Liver (tissue), 9 donors: Measurements from ENCODE around the gene ZCCHC9. TPM values are rescaled to one million over a fixed set of nuclear protein-coding genes. Genes with fewer than 3 reads are reported as not detected.

Experiments used
- DNase-seq: peaks from one replicate; pipeline ENCODE4 v3.0.0-alpha.2; 2017; ENCODE audit warnings: low spot score
- H3K27ac ChIP-seq, 2 donors: one replicate each; pipeline ENCODE4 v1.7.0; 2013; ENCODE audit warnings: inconsistent platforms in 2 of 2, low read length in 2 of 2, control low read depth in 1 of 2, low read depth in 1 of 2, mild to moderate bottlenecking in 1 of 2
- H3K27me3 ChIP-seq, 4 donors: one replicate each; pipeline versions ENCODE4 v1.6.1 to v1.7.0; 2013; ENCODE audit warnings: low read length in 3 of 4, inconsistent platforms in 1 of 4, mild to moderate bottlenecking in 1 of 4, moderate library complexity in 1 of 4; ENCODE audit not compliant: control insufficient read depth in 4 of 4, insufficient read depth in 4 of 4
- H3K36me3 ChIP-seq, 4 donors: one replicate each; pipeline versions ENCODE4 v1.6.1 to v1.7.0; 2013; ENCODE audit warnings: low read length in 3 of 4, mild to moderate bottlenecking in 3 of 4, low read depth in 1 of 4, moderate library complexity in 1 of 4; ENCODE audit not compliant: control insufficient read depth in 4 of 4, insufficient read depth in 3 of 4
- H3K4me1 ChIP-seq, 4 donors: one replicate each; pipeline versions ENCODE4 v1.6.1 to v1.7.0; 2013; ENCODE audit warnings: low read length in 3 of 4, mild to moderate bottlenecking in 3 of 4, moderate library complexity in 1 of 4; ENCODE audit not compliant: control insufficient read depth in 4 of 4, insufficient read depth in 4 of 4
- H3K4me3 ChIP-seq, 3 donors: one replicate each; pipeline versions ENCODE4 v1.6.1 to v1.7.0; 2013; ENCODE audit warnings: low read length in 3 of 3, control low read depth in 1 of 3, low read depth in 1 of 3, mild to moderate bottlenecking in 1 of 3
- H3K9ac ChIP-seq, 2 donors: one replicate each; pipeline ENCODE4 v1.7.0; 2013; ENCODE audit warnings: low read length in 2 of 2, mild to moderate bottlenecking in 2 of 2, moderate library complexity in 2 of 2, control low read depth in 1 of 2, low read depth in 1 of 2
- H3K9me3 ChIP-seq, 4 donors: one replicate each; pipeline versions ENCODE4 v1.6.1 to v1.7.0; 2013; ENCODE audit warnings: low read length in 3 of 4; ENCODE audit not compliant: control insufficient read depth in 4 of 4
- EGR1 ChIP-seq, 2 donors: IDR thresholded peaks; 2 replicates each; pipeline ENCODE4 v1.6.1; 2016 to 2018; ENCODE audit warnings: antibody characterized with exemption in 2 of 2, low read depth in 2 of 2
- FOXA1 ChIP-seq: IDR thresholded peaks from 2 replicates; pipeline ENCODE4 v1.6.1; 2016; ENCODE audit warnings: antibody characterized with exemption
- GABPA ChIP-seq, 2 donors: IDR thresholded peaks in 1 of 2; conservative IDR thresholded peaks in 1 of 2; 2 replicates each; pipeline ENCODE4 v1.6.1; 2016; ENCODE audit warnings: antibody characterized with exemption in 2 of 2, mild to moderate bottlenecking in 1 of 2, moderate library complexity in 1 of 2
- HNF4A ChIP-seq, 2 donors: conservative IDR thresholded peaks; 2 replicates each; pipeline ENCODE4 v1.6.1; 2016; ENCODE audit warnings: antibody characterized with exemption in 2 of 2, mild to moderate bottlenecking in 2 of 2
- HNF4G ChIP-seq: IDR thresholded peaks from 2 replicates; pipeline ENCODE4 v1.6.1; 2016; ENCODE audit warnings: antibody characterized with exemption
- JUND ChIP-seq, 2 donors: IDR thresholded peaks; 2 replicates each; pipeline ENCODE4 v1.6.1; 2016; ENCODE audit warnings: antibody characterized with exemption in 2 of 2
- NR2F2 ChIP-seq: IDR thresholded peaks from 2 replicates; pipeline ENCODE4 v1.6.1; 2016; ENCODE audit warnings: antibody characterized with exemption
- RAD21 ChIP-seq, 2 donors: IDR thresholded peaks; 2 replicates each; pipeline ENCODE4 v1.6.1; 2016; ENCODE audit warnings: antibody characterized with exemption in 2 of 2, mild to moderate bottlenecking in 2 of 2
- SP1 ChIP-seq: IDR thresholded peaks from 2 replicates; pipeline ENCODE4 v1.6.1; 2018; ENCODE audit warnings: antibody characterized with exemption, mild to moderate bottlenecking
- WGBS: extraction: QIAGEN DNeasy Blood & Tissue Kit; methylation state at CpG from one replicate; pipeline ENCODE4 v1.1.7; 2013; 5-methylcytosine and 5-hydroxymethylcytosine counted together
- polyA plus RNA-seq, 2 donors: library from polyadenylated mRNA; stranded (reverse) in 1 of 2; unstranded in 1 of 2; fragments of 200-250 nt in 1 of 2; fragments of >200 nt in 1 of 2; fragmentation: Nextera tagmentation in 1 of 2; extraction: Ambion mirVana in 1 of 2; gene quantifications; one replicate each; pipeline versions ENCODE4 v1.2.1 to v1.2.3, GENCODE V29; 2013 to 2015
- total RNA-seq, 2 donors: library from RNA; depleted of rRNA; stranded (reverse); fragments of >200 nt; gene quantifications; one replicate each; pipeline ENCODE4 v1.2.3, GENCODE V29; 2014
- TF ChIP-seq, protein P1 (sequence below): IDR thresholded peaks from 2 replicates; pipeline ENCODE4 v1.6.1; 2016; ENCODE audit warnings: antibody characterized with exemption
- TF ChIP-seq, protein P2 (sequence below): IDR thresholded peaks from 2 replicates; pipeline ENCODE4 v1.6.1; 2016; ENCODE audit warnings: antibody characterized with exemption
- TF ChIP-seq, protein P3 (sequence below): IDR thresholded peaks from 2 replicates; pipeline ENCODE4 v1.6.1; 2016; ENCODE audit warnings: antibody characterized with exemption, mild to moderate bottlenecking
- TF ChIP-seq, protein P4 (sequence below): fragments of 150-350 bp; IDR thresholded peaks from 2 replicates; pipeline ENCODE4 v1.5.1; 2017; ENCODE audit warnings: improper control_type of control experiment, low read depth, low read length; ENCODE audit not compliant: missing input control
- donor health status: healthy.
- donor health status: healthy.
- donor health status: healthy.
- donor health status: healthy.
- donor health status: healthy.

The ZCCHC9 gene
- total and polyA plus RNA-seq, 4 donors = 13.5 to 19.9 (median 19.0) TPM

DNA sequence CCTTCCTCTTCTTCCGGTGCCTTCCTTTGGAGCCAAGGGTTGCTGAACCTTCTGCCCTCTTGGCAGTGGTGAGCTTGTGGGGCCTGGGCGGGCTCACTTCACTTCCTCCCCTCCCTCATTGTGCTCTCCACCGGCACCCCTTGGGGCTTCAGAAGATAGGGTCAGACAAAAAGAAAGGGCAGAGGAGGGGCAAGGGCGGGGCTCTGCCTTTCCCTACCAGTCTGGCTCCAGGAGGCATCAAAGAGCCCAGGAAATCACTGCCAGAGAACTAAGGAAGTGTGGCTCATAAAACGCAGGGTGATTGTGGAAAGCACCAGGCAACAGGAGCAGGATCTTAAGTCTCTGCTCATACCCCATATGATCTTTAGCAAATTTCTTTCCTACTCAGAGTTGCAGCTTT lies 57.7 kb downstream of the ZCCHC9 start:
- no peak for DNase-seq
- Histone ChIP-seq H3K27ac (peak overlapping the region in 1 of 2 donors; percentile 38), H3K9ac (no peak overlapping the region), H3K4me1 (peaks cover 22 to 73% (median 58%) of the 10 kb centered on the region in 4 donors), H3K9me3 (no peaks in the 10 kb centered on the region), H3K27me3 (no peaks in the 10 kb centered on the region), H3K36me3 (peaks cover 0 to 6% (median 0%) of the 10 kb centered on the region in 4 donors), H3K4me3 (no peak overlapping the region)
- WGBS = 62% methylated on average over 5 of the region's 5 CpGs
- TF ChIP-seq NR2F2 (peak; percentile 51), HNF4G (no peak), GABPA (IDR thresholded peaks at IDR 0.05 in 1 of 2, conservative IDR thresholded peaks at IDR 0.05 in 1 of 2) (no peak)
- TF ChIP-seq, protein P1, sequence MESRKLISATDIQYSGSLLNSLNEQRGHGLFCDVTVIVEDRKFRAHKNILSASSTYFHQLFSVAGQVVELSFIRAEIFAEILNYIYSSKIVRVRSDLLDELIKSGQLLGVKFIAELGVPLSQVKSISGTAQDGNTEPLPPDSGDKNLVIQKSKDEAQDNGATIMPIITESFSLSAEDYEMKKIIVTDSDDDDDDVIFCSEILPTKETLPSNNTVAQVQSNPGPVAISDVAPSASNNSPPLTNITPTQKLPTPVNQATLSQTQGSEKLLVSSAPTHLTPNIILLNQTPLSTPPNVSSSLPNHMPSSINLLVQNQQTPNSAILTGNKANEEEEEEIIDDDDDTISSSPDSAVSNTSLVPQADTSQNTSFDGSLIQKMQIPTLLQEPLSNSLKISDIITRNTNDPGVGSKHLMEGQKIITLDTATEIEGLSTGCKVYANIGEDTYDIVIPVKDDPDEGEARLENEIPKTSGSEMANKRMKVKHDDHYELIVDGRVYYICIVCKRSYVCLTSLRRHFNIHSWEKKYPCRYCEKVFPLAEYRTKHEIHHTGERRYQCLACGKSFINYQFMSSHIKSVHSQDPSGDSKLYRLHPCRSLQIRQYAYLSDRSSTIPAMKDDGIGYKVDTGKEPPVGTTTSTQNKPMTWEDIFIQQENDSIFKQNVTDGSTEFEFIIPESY = no peak
- TF ChIP-seq, protein P2, sequence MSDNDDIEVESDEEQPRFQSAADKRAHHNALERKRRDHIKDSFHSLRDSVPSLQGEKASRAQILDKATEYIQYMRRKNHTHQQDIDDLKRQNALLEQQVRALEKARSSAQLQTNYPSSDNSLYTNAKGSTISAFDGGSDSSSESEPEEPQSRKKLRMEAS = no peak

DNA sequence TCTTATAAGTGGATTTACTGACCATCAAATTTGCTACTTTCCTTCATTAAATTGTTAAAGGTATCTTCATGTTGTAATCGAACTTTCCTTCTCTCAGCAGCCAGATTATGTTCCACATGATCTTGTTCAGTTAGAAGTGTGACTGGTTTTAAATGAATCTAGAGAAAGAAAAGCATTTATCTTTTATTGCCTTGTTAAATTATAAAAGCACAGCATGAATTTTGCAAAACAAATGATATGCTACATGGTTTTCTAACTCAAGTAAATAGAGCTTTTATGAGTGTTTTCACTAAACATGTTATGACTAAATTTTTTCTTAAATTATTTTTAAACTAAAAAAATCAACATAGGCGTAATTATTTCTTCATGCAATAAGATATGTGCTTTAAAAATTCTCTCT lies 58.5 kb downstream of the ZCCHC9 start:
- TF ChIP-seq, protein P1 = no peak
- TF ChIP-seq NR2F2 = no peak
- TF ChIP-seq HNF4A (conservative IDR thresholded peaks at IDR 0.05) = no peak
- TF ChIP-seq RAD21 (IDR thresholded peaks at IDR 0.05) = no peak
- TF ChIP-seq SP1 = no peak
- no peak for TF ChIP-seq EGR1 (IDR thresholded peaks at IDR 0.05; ENCODE audit: low read depth in 2 of 2)
- TF ChIP-seq JUND (IDR thresholded peaks at IDR 0.05) = no peak
- WGBS = 85% methylated on average over 2 of the region's 2 CpGs
- Histone ChIP-seq H3K36me3 (peaks cover 0 to 6% (median 0%) of the 10 kb centered on the region in 4 donors), H3K9ac (no peak overlapping the region), H3K4me3 (no peak overlapping the region), H3K27ac (no peak overlapping the region), H3K9me3 (no peaks in the 10 kb centered on the region), H3K4me1 (peaks cover 21 to 68% (median 56%) of the 10 kb centered on the region in 4 donors), H3K27me3 (no peaks in the 10 kb centered on the region)
- DNase-seq = no peak

DNA sequence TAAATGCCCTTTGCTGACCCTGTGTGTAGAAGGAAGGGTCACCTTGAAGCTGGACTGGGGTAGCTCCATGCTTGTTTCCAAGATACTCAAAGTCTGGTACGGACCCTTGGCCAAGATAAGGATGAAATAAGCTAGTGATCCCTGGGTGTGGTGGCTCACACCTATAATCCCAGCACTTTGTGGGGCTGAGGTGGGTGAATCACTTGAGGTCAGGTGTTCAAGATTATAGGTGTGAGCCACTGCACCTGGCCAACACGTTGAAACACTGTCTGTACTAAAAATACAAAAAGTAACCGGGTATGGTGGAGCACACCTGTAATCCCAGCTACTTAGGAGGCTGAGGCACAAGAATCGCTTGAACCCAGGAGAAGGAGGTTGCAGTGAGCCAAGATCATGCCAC lies 59.3 kb downstream of the ZCCHC9 start:
- Histone ChIP-seq H3K27ac (no peak overlapping the region), H3K4me1 (peaks cover 21 to 62% (median 50%) of the 10 kb centered on the region in 4 donors), H3K27me3 (no peaks in the 10 kb centered on the region), H3K9me3 (no peaks in the 10 kb centered on the region), H3K36me3 (peaks cover 0 to 6% (median 0%) of the 10 kb centered on the region in 4 donors), H3K9ac (no peak overlapping the region), H3K4me3 (no peak overlapping the region)
- TF ChIP-seq FOXA1 (no peak), NR2F2 (no peak), HNF4G (no peak), SP1 (no peak)
- TF ChIP-seq, protein P2 = no peak
- TF ChIP-seq, protein P3, sequence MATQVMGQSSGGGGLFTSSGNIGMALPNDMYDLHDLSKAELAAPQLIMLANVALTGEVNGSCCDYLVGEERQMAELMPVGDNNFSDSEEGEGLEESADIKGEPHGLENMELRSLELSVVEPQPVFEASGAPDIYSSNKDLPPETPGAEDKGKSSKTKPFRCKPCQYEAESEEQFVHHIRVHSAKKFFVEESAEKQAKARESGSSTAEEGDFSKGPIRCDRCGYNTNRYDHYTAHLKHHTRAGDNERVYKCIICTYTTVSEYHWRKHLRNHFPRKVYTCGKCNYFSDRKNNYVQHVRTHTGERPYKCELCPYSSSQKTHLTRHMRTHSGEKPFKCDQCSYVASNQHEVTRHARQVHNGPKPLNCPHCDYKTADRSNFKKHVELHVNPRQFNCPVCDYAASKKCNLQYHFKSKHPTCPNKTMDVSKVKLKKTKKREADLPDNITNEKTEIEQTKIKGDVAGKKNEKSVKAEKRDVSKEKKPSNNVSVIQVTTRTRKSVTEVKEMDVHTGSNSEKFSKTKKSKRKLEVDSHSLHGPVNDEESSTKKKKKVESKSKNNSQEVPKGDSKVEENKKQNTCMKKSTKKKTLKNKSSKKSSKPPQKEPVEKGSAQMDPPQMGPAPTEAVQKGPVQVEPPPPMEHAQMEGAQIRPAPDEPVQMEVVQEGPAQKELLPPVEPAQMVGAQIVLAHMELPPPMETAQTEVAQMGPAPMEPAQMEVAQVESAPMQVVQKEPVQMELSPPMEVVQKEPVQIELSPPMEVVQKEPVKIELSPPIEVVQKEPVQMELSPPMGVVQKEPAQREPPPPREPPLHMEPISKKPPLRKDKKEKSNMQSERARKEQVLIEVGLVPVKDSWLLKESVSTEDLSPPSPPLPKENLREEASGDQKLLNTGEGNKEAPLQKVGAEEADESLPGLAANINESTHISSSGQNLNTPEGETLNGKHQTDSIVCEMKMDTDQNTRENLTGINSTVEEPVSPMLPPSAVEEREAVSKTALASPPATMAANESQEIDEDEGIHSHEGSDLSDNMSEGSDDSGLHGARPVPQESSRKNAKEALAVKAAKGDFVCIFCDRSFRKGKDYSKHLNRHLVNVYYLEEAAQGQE = no peak
- TF ChIP-seq, protein P4, sequence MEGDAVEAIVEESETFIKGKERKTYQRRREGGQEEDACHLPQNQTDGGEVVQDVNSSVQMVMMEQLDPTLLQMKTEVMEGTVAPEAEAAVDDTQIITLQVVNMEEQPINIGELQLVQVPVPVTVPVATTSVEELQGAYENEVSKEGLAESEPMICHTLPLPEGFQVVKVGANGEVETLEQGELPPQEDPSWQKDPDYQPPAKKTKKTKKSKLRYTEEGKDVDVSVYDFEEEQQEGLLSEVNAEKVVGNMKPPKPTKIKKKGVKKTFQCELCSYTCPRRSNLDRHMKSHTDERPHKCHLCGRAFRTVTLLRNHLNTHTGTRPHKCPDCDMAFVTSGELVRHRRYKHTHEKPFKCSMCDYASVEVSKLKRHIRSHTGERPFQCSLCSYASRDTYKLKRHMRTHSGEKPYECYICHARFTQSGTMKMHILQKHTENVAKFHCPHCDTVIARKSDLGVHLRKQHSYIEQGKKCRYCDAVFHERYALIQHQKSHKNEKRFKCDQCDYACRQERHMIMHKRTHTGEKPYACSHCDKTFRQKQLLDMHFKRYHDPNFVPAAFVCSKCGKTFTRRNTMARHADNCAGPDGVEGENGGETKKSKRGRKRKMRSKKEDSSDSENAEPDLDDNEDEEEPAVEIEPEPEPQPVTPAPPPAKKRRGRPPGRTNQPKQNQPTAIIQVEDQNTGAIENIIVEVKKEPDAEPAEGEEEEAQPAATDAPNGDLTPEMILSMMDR = no peak
- TF ChIP-seq, protein P1 = no peak
- DNase-seq = no peak
- WGBS = 83% methylated on average over 4 of the region's 4 CpGs
